Amniotic epithelial cell (primary cell): ENCODE data around the gene GGT5.
A peak's percentile ranks its signal among the peaks of the same experiment; 100 is the strongest.
"Not testable (repeated sequence)": the region's sequence is repeated elsewhere in the genome, so short reads cannot be mapped to it uniquely, and the experiment has no call there.

ENCODE experiments used
- DNase-seq: peaks from one replicate; pipeline ENCODE4 v3.0.0-alpha.2; 2010; ENCODE audit warnings: low read depth

Gene GGT5

DNA sequence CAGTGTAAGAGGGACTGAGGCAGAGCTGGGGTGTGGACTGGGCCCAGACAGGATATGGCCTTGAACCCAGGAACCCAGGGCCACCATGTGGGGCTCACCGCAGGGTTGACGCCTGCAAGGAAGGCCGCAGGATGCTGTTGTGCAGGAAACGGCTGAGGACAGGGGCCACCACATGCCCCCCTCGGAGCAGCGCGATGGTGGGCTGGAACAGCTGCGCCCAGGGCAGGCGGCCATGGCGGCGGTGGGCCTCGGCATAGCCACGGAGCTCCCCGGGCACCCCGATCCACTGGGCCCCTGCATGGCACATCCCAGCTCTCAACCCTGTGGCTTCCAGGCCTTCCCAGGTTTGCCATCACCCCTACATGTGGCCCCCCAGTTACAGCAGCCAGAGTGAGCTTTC is 12.2 kb downstream of the GGT5 start:
- no peak for DNase-seq

DNA sequence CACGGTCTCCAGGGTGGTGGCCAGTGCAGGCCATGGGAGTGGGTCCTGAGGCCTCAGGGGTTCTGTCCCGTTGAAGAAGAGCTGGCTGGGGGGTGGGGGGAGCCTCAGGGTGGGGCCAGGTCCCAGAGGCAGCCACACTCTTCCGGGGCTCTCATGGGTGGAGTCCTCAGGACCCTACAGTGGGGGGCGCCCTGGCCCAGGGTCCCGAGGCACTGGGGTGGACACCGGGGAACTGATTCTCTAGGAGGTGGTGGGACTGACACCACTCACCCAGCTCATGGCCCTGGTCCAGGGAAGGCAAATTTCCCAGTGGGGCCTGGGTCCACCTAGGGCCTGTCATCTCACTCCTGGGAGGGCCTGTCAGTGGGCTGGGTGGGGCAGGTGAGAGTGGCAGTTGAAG is 12.8 kb downstream of the GGT5 start:
- DNase-seq, result no peak

GRCh38 chr22:24231706-24232105 is 13.2 kb downstream of the GGT5 start:
- DNase-seq, result no peak

GRCh38 chr22:24230911-24231656 is 13.8 kb downstream of the GGT5 start:
- no peak for DNase-seq

- no peak for DNase-seq
Measured at GRCh38 chr22:24225951-24226350, 18.9 kb downstream of the GGT5 start.

GRCh38 chr22:24225044-24225601 is 19.8 kb downstream of the GGT5 start:
- DNase-seq, result no peak

- no peak for DNase-seq
Measured at GRCh38 chr22:24224468-24224867, 20.4 kb downstream of the GGT5 start.

GRCh38 chr22:24219750-24220149 is 25.1 kb downstream of the GGT5 start:
- DNase-seq, result no peak

GRCh38 chr22:24217384-24217783 is 27.5 kb downstream of the GGT5 start:
- no peak for DNase-seq

DNA sequence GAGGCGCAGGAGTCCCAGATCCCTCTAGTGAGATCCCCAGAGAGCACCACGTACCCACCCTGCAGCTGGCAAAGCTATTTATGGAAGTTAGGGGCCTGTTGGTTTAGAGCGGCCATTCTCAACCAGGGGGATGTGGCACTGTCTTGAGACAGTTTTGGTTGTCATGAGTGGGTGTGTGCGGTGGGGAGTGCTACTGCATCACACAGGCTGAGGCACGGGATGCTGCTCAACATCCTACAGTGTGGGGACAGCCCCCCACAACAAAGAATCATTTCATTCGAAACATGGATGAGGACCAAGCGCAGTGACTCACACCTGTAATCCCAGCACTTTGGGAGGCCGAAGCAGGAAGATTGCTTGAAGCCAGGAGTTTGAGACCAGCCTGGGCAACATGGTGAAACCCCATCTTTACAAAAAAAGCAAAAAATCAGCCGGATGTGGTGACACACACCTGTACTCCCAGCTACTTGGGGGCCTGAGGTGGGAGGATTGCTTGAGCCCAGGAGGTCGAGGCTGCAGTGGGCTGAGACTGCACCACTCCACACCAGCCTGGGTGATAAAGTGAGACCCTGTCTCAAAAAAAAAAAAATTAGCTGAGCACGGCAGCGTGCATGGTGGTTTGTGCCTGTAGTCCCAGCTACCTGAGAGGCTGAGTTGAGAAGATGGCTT is 28.2 kb downstream of the GGT5 start:
- no peak for DNase-seq

GRCh38 chr22:24214467-24215285 is 30.2 kb downstream of the GGT5 start:
- DNase-seq, result peak; percentile 28

DNA sequence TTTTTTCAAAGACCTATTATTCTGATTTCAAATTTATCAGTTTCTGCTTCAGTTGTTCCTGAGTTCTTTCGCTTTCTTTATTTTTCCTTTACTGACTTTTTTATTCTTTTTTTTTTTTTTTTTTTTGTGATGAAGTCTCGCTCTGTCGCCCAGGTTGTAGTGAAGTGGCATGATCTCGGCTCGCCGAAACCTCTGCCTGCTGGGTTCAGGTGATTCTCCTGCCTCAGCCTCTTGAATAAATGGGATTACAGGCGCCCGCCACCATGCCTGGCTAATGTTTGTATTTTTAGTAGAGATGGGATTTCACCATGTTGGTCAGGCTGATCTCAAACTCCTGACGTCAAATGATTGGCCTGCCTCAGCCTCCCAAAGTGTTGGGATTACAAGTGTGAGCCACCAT is 31.8 kb downstream of the GGT5 start:
- DNase-seq, result not testable (repeated sequence)

- DNase-seq, result not testable (repeated sequence)
Measured at GRCh38 chr22:24211716-24212115, 33.2 kb downstream of the GGT5 start.

GRCh38 chr22:24210409-24210808 is 34.5 kb downstream of the GGT5 start:
- DNase-seq, result peak; percentile 66

DNA sequence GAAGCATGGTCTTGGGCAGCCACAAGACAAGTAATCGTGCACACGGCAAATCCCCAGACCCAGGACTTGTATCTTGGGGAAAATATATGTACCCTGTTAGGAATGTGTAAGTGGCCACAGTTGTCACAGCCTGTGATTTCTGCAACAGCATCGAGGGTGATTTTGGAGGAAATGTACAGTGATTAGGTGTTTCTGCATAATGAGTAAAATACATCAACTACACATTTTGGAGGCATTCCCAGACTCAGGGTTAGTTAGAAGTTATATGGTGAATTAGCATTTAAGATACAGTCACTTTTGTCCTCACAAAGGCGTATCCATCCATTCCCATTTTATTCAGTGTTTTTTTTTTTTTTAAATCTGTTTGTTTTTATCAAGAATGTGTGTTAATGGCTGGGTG is 35.2 kb downstream of the GGT5 start:
- no peak for DNase-seq

GRCh38 chr22:24209016-24209415 is 35.9 kb downstream of the GGT5 start:
- DNase-seq, result no peak

- peak; percentile 100 for DNase-seq
Measured at GRCh38 chr22:24208012-24208749, 36.7 kb downstream of the GGT5 start.

- DNase-seq, result peak; percentile 42
Measured at GRCh38 chr22:24207264-24208011, 37.4 kb downstream of the GGT5 start.

DNA sequence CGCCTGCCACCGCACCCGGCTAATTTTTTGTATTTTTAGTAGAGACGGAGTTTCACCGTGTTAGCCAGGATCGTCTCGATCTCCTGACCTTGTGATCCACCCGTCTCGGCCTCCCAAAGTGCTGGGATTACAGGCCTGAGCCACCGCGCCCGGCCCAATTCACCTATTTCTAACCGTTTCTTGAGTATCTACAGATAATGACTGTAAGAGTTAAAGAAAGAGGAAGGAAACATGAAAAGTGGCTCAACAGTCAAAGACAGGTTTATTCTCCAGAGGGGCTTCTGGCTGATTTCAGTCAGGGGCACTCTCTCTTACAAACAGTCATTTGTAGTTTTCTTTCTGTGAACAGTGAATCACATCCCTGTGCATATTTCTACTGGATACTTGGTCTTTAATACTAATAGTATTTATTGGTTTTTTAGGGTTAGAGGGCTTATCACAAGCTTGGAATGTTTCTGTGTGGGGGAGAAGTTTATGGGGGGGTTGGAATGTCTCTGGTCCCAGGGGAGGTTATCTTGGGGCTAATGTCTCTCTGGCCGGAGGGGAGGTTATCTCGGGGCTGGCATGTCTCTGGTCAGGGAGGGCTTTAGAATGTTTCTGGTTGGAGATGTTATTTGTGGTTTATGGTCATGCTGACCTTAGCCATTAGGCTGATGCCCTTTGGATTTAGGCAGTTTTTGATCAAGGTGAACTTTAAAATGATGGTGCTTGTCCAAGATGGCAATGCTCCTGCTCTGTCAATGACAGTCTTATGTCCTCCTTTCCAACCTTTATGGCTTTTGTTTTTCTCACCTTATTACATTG is 38.2 kb downstream of the GGT5 start:
- peak; percentile 82 for DNase-seq
